PC-3 (cell line): ENCODE measurements around the gene SLC9A6.

Source experiments
- EZH2 ChIP-seq: fragments of 300-600 bp; sonication (generic); IDR thresholded peaks from one replicate; pipeline ENCODE4 v1.6.1; 2017; ENCODE audit warnings: antibody characterized with exemption, mild to moderate bottlenecking, low read length; ENCODE audit not compliant: unreplicated experiment
- TF ChIP-seq, protein P1 (sequence below): fragments of 300-600 bp; sonication (generic); conservative IDR thresholded peaks from 2 replicates; pipeline ENCODE4 v1.5.1; 2017; ENCODE audit warnings: antibody characterized with exemption, low read depth, mild to moderate bottlenecking, low read length

DNA sequence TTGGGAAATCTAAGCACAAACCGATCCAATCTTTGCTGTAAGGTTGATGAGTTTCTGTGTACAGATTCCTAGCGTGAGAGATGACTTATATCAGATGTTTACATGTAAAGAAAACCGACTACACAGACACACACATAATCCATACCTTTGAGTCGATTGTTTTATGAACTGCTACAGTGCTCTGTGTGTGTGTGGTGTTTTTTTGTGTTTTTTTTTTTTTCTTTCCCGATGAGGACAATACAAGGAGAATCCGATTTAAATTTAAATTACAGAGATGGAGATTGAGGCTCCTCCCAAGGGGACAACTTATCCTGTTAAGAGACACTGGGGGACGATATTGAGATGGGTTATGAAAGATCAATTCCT, 461 bp upstream of the SLC9A6 start:
- TF ChIP-seq, protein P1, sequence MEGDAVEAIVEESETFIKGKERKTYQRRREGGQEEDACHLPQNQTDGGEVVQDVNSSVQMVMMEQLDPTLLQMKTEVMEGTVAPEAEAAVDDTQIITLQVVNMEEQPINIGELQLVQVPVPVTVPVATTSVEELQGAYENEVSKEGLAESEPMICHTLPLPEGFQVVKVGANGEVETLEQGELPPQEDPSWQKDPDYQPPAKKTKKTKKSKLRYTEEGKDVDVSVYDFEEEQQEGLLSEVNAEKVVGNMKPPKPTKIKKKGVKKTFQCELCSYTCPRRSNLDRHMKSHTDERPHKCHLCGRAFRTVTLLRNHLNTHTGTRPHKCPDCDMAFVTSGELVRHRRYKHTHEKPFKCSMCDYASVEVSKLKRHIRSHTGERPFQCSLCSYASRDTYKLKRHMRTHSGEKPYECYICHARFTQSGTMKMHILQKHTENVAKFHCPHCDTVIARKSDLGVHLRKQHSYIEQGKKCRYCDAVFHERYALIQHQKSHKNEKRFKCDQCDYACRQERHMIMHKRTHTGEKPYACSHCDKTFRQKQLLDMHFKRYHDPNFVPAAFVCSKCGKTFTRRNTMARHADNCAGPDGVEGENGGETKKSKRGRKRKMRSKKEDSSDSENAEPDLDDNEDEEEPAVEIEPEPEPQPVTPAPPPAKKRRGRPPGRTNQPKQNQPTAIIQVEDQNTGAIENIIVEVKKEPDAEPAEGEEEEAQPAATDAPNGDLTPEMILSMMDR: no peak
- TF ChIP-seq EZH2: no peak
